ENCODE measurements around the gene UBE2QL1.
A peak's percentile ranks its signal among the peaks of the same experiment; 100 is the strongest.

Gene UBE2QL1

GRCh38 chr5:6478793-6479192, 30.1 kb downstream of the UBE2QL1 start:
- no peak for DNase-seq (ENCODE audit: low spot score)

- DNase-seq (ENCODE audit: low spot score): no peak
Observed at GRCh38 chr5:6480133-6481051, 31.7 kb downstream of the UBE2QL1 start.

GRCh38 chr5:6482735-6483134, 34.1 kb downstream of the UBE2QL1 start:
- DNase-seq (ENCODE audit: low spot score): no peak

GRCh38 chr5:6483880-6484382, 35.3 kb downstream of the UBE2QL1 start:
- DNase-seq (ENCODE audit: low spot score): no peak

- no peak for DNase-seq (ENCODE audit: low spot score)
Observed at GRCh38 chr5:6484446-6484845, 35.8 kb downstream of the UBE2QL1 start.

- DNase-seq (ENCODE audit: low spot score): no peak
Observed at GRCh38 chr5:6484899-6485298, 36.2 kb downstream of the UBE2QL1 start.

GRCh38 chr5:6485441-6485840, 36.8 kb downstream of the UBE2QL1 start:
- no peak for DNase-seq (ENCODE audit: low spot score)

GRCh38 chr5:6486074-6486473, 37.4 kb downstream of the UBE2QL1 start:
- no peak for DNase-seq (ENCODE audit: low spot score)

GRCh38 chr5:6487081-6487480, 38.4 kb downstream of the UBE2QL1 start:
- no peak for DNase-seq (ENCODE audit: low spot score)

- peak; percentile 81 for DNase-seq (ENCODE audit: low spot score)
Observed at GRCh38 chr5:6488021-6488420, 39.4 kb downstream of the UBE2QL1 start.

- peak; percentile 41 for DNase-seq (ENCODE audit: low spot score)
Observed at GRCh38 chr5:6489643-6490185, 41.1 kb downstream of the UBE2QL1 start.

GRCh38 chr5:6490246-6490645, 41.6 kb downstream of the UBE2QL1 start:
- DNase-seq (ENCODE audit: low spot score): no peak

- no peak for DNase-seq (ENCODE audit: low spot score)
Observed at GRCh38 chr5:6490693-6491092, 42.0 kb downstream of the UBE2QL1 start.

GRCh38 chr5:6491196-6491918, 42.7 kb downstream of the UBE2QL1 start:
- no peak for DNase-seq (ENCODE audit: low spot score)

- DNase-seq (ENCODE audit: low spot score): no peak
Observed at GRCh38 chr5:6491919-6492290, 43.2 kb downstream of the UBE2QL1 start.

- no peak for DNase-seq (ENCODE audit: low spot score)
Observed at GRCh38 chr5:6492934-6493333, 44.3 kb downstream of the UBE2QL1 start.

- no peak for DNase-seq (ENCODE audit: low spot score)
Observed at GRCh38 chr5:6493681-6494454, 45.2 kb downstream of the UBE2QL1 start.

- DNase-seq (ENCODE audit: low spot score): no peak
Observed at GRCh38 chr5:6494939-6495338, 46.3 kb downstream of the UBE2QL1 start.

GRCh38 chr5:6495433-6496206, 47.0 kb downstream of the UBE2QL1 start:
- no peak for DNase-seq (ENCODE audit: low spot score)

GRCh38 chr5:6496207-6496584, 47.5 kb downstream of the UBE2QL1 start:
- no peak for DNase-seq (ENCODE audit: low spot score)

GRCh38 chr5:6496636-6497035, 48.0 kb downstream of the UBE2QL1 start:
- DNase-seq (ENCODE audit: low spot score): no peak

Measured in Ammon's horn (tissue), 1 donor.